ENCODE results near the gene SIVA1. TPM values are rescaled to one million over a fixed set of nuclear protein-coding genes. Genes with fewer than 3 reads are reported as not detected.

Gene SIVA1
- total and polyA plus RNA-seq, 9 donors: 2.4 to 385 (median 91.6) TPM

DNA sequence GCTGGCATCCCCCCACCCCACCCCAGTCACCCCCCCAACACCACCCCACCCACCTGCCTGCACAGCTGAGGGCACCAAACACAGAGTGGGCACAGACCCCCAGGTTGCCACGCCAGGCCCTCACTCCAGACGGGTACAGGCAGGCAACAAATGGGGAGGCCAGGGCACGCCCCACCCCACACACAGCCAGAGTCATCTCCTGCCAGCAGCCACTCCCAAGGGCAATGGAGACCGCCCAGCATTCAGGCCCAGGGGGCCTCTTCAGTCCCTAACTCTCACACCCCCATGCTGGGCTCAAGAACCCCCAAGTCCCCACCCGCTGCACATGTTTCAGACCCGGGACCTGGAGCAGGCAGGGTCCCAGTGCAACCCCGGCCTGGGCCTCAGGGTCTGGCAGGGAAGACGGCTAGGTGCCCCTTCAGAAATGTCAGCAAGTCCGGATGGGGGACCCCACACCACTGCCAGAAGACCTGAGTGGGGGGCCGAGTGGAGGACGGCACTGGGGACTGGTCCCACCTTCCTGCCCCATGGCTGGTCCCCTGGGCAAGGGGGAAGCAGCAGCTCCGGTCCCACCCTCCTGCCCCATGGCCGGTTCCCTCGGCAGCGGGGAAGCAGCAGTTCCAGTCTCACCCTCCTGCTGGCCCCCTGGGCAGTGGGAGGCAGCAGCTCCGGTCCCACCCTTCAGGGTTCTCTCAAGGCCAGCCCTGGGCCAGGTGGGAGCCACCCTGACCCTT lies 30.7 kb downstream of the SIVA1 start:
- H3K36me3 ChIP-seq: no peaks in the 10 kb centered on the region
- intact Hi-C loops (cut with DNase I): no loop called here
- no peaks in the 10 kb centered on the region for H3K27me3 ChIP-seq
- H3K27ac ChIP-seq: no peak overlapping the region
- H3K4me3 ChIP-seq: no peak overlapping the region
- no peaks in the 10 kb centered on the region for H3K9me3 ChIP-seq
- TF ChIP-seq CTCF (IDR thresholded peaks at IDR 0.05): no peak
- TF ChIP-seq POLR2A (IDR thresholded peaks at IDR 0.05): no peak
- TF ChIP-seq EP300 (IDR thresholded peaks at IDR 0.05): no peak
- peaks cover 8% of the 10 kb centered on the region for H3K4me1 ChIP-seq (ENCODE audit: insufficient read depth)
- no peak for DNase-seq
- WGBS, 3 donors: 91 to 93% (median 91%) methylated on average over 12 to 16 of the region's 16 CpGs

DNA sequence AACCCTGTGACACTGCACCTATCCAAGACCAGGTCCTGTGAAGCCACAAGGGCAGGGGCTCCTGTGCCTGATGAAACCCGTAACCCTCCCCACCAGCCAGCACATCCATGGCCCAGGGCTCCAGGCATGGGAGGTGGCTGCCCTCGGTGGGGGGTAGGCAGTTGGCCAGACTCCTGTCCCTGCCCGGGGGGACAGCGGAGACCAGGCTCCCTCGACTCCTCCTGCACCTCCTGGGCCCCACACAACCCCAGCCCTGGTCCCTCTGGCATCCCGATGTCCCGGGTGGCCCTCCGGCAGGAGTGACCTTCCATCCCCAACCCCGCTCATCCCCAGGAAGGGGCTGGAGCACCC lies 31.2 kb downstream of the SIVA1 start:
- TF ChIP-seq CTCF (IDR thresholded peaks at IDR 0.05) (no peak), EP300 (IDR thresholded peaks at IDR 0.05) (no peak), POLR2A (IDR thresholded peaks at IDR 0.05) (no peak)
- no peak overlapping the region for H3K27ac ChIP-seq
- no peaks in the 10 kb centered on the region for H3K36me3 ChIP-seq
- WGBS, 3 donors: 80 to 92% (median 82%) methylated on average over 8 to 9 of the region's 9 CpGs
- no peaks in the 10 kb centered on the region for H3K27me3 ChIP-seq
- no peak for DNase-seq
- no peak overlapping the region for H3K4me3 ChIP-seq
- intact Hi-C loops (cut with DNase I): no loop called here
- no peaks in the 10 kb centered on the region for H3K9me3 ChIP-seq
- H3K4me1 ChIP-seq (ENCODE audit: insufficient read depth): peaks cover 13% of the 10 kb centered on the region

- Histone ChIP-seq H3K4me3 (no peak overlapping the region), H3K9me3 (no peaks in the 10 kb centered on the region), H3K36me3 (no peaks in the 10 kb centered on the region), H3K27me3 (no peaks in the 10 kb centered on the region), H3K27ac (no peak overlapping the region), H3K4me1 (ENCODE audit: insufficient read depth) (peaks cover 13% of the 10 kb centered on the region)
- no peak for DNase-seq
- WGBS, 3 donors: 78 to 83% (median 80%) methylated on average over 32 to 36 of the region's 36 CpGs
- TF ChIP-seq CTCF (IDR thresholded peaks at IDR 0.05): no peak
- TF ChIP-seq EP300 (IDR thresholded peaks at IDR 0.05): no peak
- no peak for TF ChIP-seq POLR2A (IDR thresholded peaks at IDR 0.05)
- intact Hi-C loops (cut with DNase I): loop anchor here in 2 of 4 donors (5.0 kb wide), 1 partner anchor 37 kb away; no protein-coding TSS in a partner anchor
Measured at GRCh38 chr14:104784846-104785707, 32.1 kb downstream of the SIVA1 start.

GRCh38 chr14:104785708-104786080 lies 32.7 kb downstream of the SIVA1 start:
- no peak overlapping the region for H3K4me3 ChIP-seq
- DNase-seq: no peak
- intact Hi-C loops (cut with DNase I): loop anchor here in 2 of 4 donors (5.0 kb wide), 1 partner anchor 37 kb away; no protein-coding TSS in a partner anchor
- H3K27ac ChIP-seq: no peak overlapping the region
- H3K9me3 ChIP-seq: no peaks in the 10 kb centered on the region
- no peaks in the 10 kb centered on the region for H3K36me3 ChIP-seq
- no peaks in the 10 kb centered on the region for H3K27me3 ChIP-seq
- H3K4me1 ChIP-seq (ENCODE audit: insufficient read depth): peaks cover 13% of the 10 kb centered on the region
- TF ChIP-seq CTCF (IDR thresholded peaks at IDR 0.05) (no peak), EP300 (IDR thresholded peaks at IDR 0.05) (no peak), POLR2A (IDR thresholded peaks at IDR 0.05) (no peak)
- WGBS, 3 donors: 86 to 92% (median 87%) methylated on average over 13 of the region's 13 CpGs
